GM18526 (cell line): ENCODE results near the gene RAPGEF3.

Experiments used
- POLR2A ChIP-seq: IDR thresholded peaks from 3 replicates; pipeline ENCODE4 v1.6.1; 2011; ENCODE audit not compliant: insufficient read length; ENCODE audit errors: extremely low read depth

Gene RAPGEF3

DNA sequence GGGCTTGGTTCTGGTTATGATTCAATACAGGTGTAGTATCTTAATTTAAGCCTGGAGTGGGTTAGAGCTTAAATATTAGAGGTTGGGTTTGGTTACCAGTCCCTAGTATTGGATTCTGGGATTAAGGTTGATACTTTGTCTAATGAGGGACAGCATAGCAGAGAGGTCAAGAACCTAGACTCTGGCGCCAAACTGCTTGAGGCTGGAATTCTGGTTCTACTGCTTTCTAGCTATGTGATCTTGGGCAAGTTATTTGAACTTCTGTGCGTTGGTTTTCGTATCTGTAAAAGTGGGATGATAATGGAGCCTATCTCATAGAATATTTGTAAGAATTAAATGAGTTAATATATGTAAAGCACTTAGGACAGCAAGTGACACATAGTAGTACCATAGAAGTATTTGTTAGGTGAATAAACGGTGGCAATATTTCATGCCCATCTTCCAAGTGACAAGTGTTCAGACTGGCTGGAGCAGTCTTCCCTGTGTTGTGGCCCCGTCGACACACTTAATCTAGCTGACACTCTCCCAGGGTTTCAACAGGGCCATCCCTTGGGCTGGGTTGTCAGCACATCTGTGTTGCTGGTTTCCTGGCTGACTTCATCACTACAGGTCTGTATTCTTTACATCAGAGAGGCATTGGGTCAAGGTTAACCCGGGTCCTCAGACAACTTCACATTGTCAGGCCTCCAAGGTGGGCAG lies 36.4 kb downstream of the RAPGEF3 start:
- no peak for TF ChIP-seq POLR2A

DNA sequence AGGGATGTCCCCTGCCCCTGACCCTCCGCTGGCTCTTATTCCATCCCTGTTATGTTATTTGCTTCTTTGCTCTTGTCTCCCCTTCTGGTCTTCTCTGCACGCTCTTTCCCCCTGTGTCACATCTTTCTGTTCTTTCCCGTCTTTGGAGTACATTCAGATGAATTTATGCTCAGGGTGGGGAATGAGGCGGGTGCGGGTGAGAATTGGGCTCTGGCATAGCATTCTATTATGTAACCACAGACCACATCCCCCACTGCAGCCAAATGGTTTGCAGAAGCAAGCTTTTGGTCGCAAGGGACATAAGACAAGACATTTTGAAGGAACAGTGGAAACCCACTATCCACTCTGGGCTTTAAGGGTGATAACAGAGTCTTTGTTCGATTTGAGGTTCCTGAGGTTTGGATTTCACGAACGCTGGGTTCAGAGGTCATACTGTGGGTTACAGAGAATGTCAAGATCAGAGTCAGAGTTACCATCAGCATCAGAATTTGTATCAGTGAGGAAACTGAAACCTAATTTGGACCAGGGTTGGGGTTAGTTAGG lies 37.2 kb downstream of the RAPGEF3 start:
- no peak for TF ChIP-seq POLR2A

DNA sequence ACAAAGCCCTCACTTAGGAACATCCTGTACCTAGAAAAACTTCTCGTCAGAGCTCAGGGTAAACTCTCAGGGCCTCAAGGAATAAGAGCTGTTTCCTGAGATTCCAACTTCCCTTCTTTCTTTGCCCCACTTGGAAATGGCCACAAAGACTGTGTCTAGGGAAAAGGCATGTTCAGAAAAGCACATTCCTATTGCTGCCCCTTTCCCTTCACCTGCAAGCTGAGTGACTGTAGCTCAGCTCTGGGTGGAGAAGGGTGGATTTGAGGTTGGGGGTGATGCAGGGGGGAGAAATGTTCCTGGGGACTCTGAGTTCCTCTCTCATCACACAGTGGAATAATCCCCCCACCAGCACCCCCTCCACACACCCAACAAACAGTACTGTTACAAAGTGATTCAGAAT lies 40.1 kb downstream of the RAPGEF3 start:
- no peak for TF ChIP-seq POLR2A

DNA sequence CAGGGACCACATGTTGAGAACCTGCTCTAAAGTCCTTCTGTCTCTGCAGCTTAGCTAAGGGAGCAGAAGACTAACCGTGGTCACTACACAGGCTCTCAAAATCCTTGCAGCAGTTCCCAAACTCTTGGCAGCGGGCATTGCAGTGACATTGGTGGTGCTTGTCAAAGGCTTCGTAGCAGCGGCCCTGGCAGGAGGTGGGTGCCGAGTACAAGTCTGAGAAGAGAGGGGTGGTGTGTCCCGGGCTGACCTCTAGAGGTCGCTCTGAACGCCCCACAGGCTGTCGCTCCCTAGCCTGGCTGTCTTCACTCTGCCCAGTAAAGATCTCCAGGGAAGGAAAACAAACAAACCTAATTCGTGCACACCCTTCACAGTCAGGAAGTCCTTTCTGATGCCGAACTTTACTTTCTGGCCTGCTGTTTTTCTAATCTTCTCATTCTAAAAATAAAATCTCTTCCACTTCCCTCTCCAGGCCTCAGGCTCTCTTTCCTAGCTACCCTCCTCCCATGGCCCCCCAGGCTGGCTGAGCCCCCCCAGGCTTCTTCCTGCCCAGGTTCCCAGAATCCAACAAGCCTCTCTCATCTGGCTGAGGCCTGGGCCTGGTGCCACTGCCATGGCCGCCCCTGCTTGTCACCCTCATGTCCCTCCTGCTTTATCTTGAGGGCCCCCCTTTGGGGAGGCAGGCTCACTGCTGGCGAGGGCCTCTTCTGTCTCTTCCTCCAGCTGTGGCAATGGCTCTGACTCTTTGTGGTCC lies 41.1 kb downstream of the RAPGEF3 start:
- TF ChIP-seq POLR2A = no peak

DNA sequence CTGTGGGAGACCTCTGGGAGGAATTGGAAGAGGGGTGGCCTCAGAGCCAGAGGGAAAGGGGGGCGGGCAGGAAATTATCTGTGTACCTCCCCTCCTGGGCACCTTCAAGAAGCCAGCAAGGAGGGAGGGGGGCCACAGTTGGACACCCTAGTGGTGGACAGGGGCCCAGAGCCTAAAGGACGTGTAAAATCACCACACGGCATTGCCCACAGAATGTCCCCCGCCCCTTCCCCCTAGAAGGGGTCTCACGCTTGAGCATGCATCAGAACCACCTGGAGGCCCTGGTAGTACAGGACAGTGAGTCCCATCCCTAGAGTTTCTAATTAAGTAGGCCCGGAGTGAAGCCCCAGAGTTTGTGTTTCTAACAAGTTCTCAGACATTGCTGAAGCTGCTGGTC lies 41.6 kb downstream of the RAPGEF3 start:
- TF ChIP-seq POLR2A = no peak

DNA sequence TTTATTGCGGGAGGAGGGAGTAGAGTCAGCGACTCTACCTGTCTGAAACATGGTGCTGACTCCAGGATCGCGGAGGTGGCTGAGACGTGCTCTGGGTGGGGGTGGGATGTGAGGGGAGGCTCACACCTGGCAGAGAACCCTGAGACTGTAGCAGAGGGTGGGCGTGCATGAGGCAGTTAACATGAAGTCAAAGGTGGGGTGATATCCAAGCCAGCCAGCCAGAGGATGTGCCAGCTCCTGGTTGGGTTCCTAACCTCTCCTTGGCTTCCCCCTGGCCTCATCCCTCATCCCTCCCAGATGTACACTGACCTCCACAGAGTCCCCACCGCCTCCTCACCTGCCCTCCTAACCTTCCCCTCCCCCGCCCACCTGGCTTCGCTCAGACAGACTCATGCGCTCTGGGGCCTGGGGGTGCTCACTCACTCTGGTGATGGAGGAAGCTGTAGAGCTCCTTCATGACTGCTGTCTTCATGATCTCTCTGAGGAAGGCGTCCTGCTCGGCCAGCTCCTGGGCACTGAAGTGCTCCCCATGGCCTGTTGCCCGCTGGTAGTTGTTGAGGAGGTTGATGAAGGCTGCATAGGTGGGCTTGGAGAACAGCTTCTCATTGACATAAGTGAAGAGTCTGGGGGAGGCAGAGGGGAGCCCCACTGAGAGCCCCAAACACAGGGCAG lies 42.7 kb downstream of the RAPGEF3 start:
- no peak for TF ChIP-seq POLR2A

DNA sequence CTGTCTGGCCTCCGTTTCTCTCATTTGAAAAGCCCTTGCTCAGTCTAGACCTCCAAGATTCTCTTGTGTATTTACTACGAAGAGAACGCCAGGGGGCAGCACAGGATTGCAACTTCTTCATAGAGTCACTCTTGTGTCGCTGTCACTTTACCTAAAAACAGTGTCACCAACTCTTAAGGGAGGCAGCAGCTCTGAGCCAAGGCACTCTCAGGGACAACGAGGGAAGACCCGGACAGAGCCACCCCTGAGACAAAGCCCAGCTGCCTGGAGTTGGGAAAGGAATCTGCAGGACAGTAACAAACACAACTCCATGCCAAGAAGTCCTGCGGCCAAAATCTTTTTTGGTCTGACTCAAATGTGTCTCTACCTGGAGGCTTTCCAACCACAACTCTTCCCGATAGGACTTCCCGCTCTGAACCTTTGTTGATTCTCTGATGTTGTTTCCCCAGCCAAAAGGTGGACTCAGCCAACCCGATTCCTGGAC lies 43.2 kb downstream of the RAPGEF3 start:
- TF ChIP-seq POLR2A = no peak

DNA sequence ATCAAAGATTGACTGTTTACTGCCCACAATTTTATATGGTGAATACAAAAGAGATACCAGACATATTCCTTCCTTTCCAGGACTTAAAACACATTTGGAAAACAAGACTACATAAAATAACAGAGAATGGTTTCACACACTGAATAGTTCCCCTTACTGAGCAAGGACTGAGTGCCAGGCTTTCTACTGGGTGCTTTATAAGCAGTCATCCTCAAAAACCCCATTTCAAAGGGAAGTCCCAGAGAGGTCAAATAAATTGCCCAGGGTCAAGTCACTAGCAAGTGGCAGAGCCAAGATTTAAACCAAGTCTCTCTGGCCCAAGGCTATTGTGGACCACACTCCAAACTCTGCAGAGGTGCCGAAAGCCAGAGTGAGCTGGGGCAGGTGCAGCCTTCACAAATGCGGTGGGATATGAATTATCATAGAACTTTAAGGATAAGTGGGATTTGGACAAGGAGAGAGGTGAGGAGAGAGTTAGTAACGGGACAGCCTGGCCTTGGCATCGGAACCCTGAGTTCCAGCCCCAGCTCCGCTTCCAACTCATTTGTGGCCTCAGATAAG lies 43.8 kb downstream of the RAPGEF3 start:
- no peak for TF ChIP-seq POLR2A

DNA sequence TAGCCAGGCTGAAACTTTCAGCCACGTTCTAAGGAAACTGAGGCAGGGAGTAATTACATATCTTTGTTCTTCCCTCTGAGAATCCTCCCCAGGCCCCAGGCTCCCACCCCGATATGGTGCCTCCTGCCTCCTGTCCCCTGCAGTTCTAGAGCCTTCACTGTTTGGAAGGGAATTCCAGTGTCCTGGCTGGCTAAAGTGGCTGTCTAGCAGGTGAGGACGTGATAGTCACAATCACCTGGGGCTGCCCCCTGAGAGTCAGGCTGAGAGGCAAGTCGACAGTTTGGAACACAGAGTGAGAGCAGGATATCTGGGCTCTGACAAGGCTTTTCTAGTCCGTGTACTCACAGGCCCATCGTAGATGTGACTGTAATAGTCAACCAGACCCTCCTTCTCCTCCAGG lies 46.5 kb downstream of the RAPGEF3 start:
- no peak for TF ChIP-seq POLR2A

DNA sequence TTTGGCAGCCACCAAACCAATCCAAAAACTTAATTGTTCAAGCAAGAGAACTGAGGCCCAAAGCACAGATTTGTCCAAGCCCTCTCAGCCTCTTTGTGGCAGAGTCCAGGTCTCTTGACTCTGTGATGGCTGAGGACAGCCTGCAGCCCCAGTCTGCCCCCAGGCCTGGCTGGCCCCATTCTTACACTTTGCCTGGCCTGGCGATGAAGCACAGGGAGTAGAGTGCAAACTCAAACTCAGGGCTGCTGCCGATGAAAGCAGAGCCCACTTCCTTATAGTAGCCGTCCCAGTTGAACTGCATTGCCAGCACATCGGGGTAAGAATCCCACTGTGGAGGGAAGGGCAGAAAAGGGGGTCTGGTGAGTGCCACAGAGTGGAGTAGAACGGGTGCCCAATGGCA lies 47.2 kb downstream of the RAPGEF3 start:
- no peak for TF ChIP-seq POLR2A

DNA sequence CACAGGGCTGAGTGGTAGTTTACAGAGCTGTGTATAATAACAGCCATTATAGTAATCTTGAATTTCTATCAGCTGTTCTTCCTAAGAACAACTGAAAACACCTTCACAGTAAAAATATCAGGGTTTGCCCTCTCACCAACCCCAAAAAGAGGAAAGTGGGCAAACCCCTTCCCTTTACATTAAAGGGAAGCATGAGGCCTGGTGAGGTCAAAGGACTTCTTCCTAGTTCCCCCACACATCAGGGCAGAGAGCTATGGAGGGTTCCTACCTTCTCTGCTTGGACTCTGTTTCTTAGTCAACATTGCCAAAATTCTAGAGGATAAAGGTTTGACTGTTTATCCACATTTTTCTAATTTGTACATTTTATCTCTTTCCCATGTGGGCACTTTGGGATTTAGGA lies 48.4 kb downstream of the RAPGEF3 start:
- TF ChIP-seq POLR2A = no peak

DNA sequence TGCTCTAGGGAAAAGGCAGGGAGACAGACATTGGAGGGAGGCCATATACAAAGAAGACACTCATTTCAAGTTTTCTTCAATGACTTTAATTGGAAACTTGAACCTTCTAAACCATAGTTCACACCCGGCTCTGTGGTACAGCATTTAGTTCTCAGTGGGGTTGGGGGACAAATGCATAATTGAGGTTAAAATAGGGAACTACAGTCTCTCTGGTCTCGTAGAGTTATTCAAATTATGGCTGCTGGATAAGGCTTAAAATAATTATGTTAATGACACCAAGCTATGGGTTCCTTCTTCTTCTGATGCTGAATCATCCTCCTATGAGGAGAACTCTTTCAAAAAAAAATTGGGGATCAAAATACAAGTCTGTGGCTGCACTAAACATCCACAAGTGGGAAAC lies 49.0 kb downstream of the RAPGEF3 start:
- TF ChIP-seq POLR2A = no peak

DNA sequence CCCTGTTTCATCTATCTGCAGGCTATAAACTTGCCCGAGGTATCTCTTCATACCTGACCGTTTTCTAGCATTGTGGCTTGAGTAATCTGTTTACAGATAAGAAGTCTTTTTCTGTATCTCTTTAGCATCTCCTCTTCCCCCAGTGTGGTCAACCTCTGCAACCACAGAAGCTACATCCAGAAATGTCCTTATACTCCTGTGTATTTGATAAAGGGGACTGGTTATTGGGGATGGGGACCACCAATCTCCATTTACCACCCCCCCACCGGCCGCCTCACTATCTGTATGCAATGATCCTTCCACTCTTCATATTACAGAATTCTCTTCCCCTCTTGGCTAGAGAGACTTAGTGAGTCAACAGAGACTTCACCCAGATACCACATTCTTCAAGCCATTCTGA lies 49.4 kb downstream of the RAPGEF3 start:
- TF ChIP-seq POLR2A = no peak

DNA sequence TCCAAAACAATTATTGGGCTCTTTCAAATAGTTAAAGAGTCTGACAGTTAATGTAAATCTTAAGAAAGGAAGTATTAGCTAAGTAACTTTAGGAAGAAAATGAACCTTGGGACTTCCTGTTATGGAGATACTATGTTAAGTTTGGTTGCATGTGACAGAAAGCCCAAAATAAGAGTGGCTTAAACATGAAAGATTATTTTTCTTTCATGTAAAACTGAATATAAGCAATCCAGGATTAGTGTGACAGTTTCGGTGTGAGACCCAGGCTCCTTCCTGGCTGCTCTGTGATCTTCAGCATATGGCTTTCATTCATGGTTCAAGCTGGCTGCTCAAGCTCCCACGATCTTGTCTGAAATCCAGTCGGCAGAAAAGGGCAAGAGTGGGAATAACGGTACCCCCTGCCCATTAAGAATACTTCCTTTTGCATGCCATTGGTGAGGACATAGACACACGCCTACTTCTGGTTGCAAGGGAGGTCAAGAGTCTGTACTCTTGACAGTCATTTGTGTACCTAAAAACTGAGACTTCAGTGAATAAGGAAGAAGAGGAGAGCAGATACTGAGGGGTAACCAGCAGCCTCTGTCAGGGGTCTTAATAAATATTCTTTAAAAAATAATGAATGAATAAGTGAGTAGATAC lies 50.7 kb downstream of the RAPGEF3 start:
- TF ChIP-seq POLR2A = no peak

DNA sequence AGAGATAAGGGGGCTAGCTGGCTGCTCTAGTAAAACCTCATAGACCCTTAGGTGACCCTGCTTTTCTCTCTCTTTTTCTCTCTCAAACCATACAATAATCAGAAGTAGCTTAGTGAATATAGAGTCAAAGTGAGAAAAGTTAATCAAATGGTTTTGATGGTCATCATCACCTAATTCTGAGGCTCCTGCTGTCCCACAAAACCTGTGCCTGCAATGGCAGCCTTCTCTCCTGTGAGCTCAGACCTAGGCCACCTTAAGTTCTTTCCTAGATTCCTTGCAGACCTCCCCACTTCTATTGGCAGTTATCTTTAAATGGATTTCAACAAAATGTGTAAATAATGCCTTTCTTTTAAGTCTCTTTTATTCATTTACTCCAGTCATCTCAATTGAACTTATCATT lies 51.3 kb downstream of the RAPGEF3 start:
- TF ChIP-seq POLR2A = no peak
